ENCODE measurements around the gene RALGPS2.

DNA sequence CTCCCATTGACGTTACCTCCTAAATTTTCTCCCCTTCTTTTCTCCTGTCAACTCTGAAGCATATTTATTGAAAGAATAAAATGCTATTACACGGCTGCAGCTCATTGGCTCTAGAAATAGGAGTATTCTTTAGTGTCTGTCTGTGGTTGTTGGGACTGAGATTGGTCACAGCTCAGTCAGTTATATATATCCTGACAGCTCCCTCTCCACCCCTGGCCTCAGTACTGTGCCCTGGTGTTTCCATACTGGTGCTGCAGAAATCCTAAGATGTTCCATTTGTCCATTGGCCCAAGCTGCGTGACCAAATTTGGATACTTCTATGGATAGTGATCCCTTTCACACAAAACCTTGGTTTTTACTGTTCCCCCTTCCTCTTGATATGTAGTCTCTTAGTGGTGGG lies 67.3 kb downstream of the RALGPS2 start:
- no peak for TF ChIP-seq ZNF777 (CRISPR knock-in tag; IDR thresholded peaks at IDR 0.05)
- no peak for TF ChIP-seq ASH2L (IDR thresholded peaks at IDR 0.05; ENCODE audit: insufficient read length, low read depth, low read length)
- TF ChIP-seq CBX5 (CRISPR knock-in tag; IDR thresholded peaks at IDR 0.05; ENCODE audit: borderline replicate concordance): no peak
- no peak for TF ChIP-seq POLR2A (IDR thresholded peaks at IDR 0.05; ENCODE audit: insufficient read depth in 1 of 2, low read depth in 2 of 2, low read length in 2 of 2)
- TF ChIP-seq NR2C2 (CRISPR knock-in tag; IDR thresholded peaks at IDR 0.05; ENCODE audit: borderline replicate concordance): no peak
- TF ChIP-seq, protein P1, sequence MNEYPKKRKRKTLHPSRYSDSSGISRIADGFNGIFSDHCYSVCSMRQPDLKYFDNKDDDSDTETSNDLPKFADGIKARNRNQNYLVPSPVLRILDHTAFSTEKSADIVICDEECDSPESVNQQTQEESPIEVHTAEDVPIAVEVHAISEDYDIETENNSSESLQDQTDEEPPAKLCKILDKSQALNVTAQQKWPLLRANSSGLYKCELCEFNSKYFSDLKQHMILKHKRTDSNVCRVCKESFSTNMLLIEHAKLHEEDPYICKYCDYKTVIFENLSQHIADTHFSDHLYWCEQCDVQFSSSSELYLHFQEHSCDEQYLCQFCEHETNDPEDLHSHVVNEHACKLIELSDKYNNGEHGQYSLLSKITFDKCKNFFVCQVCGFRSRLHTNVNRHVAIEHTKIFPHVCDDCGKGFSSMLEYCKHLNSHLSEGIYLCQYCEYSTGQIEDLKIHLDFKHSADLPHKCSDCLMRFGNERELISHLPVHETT (CRISPR knock-in tag; conservative IDR thresholded peaks at IDR 0.05): no peak

Data from HepG2 (cell line).